CD4-positive, alpha-beta memory T cell (primary cell): Measurements from ENCODE around the gene GPC4. TPM values are rescaled to one million over a fixed set of nuclear protein-coding genes. Genes with fewer than 3 reads are reported as not detected.

Source experiments
- CTCF ChIA-PET: fragments of 350-600 bp; sonication (Branson Sonifier 250); formaldehyde crosslinking; loops from one replicate; lab custom pipeline; 2021; ENCODE audit warnings: inconsistent platforms; ENCODE audit not compliant: partially characterized antibody; lab: Charles Lee
- POLR2A ChIA-PET: fragments of 350-600 bp; sonication (Branson Sonifier 250); formaldehyde crosslinking; loops from one replicate; lab custom pipeline; 2021; ENCODE audit not compliant: partially characterized antibody; lab: Charles Lee
- DNase-seq, 5 donors: peaks; one replicate each; pipeline versions ENCODE4 v3.0.0 to v3.0.0-alpha.2; 2020 to 2022; ENCODE audit warnings: mixed read lengths in 1 of 5
- H3K27ac ChIP-seq: one replicate; pipeline ENCODE4 v1.7.0; 2013; ENCODE audit warnings: low read depth, low read length
- H3K27me3 ChIP-seq: 2 replicates; pipeline ENCODE4 v1.7.0; 2013; ENCODE audit warnings: mild to moderate bottlenecking, low read length, moderate library complexity; ENCODE audit not compliant: insufficient read depth
- H3K36me3 ChIP-seq: 2 replicates; pipeline ENCODE4 v1.7.0; 2013; ENCODE audit warnings: mild to moderate bottlenecking, low read length, moderate library complexity; ENCODE audit not compliant: insufficient read depth
- H3K4me1 ChIP-seq: 2 replicates; pipeline ENCODE4 v1.7.0; 2013; ENCODE audit warnings: mild to moderate bottlenecking, low read length, moderate library complexity; ENCODE audit not compliant: insufficient read depth
- H3K4me3 ChIP-seq, 2 donors: one replicate each; pipeline ENCODE4 v1.7.0; 2013; ENCODE audit warnings: low read length in 2 of 2, mild to moderate bottlenecking in 1 of 2
- H3K9me3 ChIP-seq, 2 donors: one replicate each; pipeline ENCODE4 v1.7.0; 2013; ENCODE audit warnings: low read length in 2 of 2, control low read depth in 1 of 2; ENCODE audit not compliant: control insufficient read depth in 1 of 2
- H3K27ac Mint-ChIP-seq, 7 donors: one replicate each; pipeline ENCODE4 v1.8.0; 2020 to 2021; ENCODE audit warnings: mixed read lengths in 7 of 7, mild to moderate bottlenecking in 6 of 7, inconsistent platforms in 3 of 7, moderate library complexity in 3 of 7
- H3K27me3 Mint-ChIP-seq, 2 donors: one replicate each; pipeline ENCODE4 v1.8.0; 2020 to 2021; ENCODE audit warnings: mixed read lengths in 2 of 2
- H3K36me3 Mint-ChIP-seq, 2 donors: one replicate each; pipeline ENCODE4 v1.8.0; 2020 to 2021; ENCODE audit warnings: mixed read lengths in 2 of 2, inconsistent platforms in 1 of 2, mild to moderate bottlenecking in 1 of 2
- H3K4me1 Mint-ChIP-seq, 4 donors: one replicate each; pipeline ENCODE4 v1.8.0; 2020 to 2021; ENCODE audit warnings: mixed read lengths in 4 of 4, mild to moderate bottlenecking in 1 of 4
- H3K4me3 Mint-ChIP-seq, 8 donors: one replicate each; pipeline ENCODE4 v1.8.0; 2020 to 2021; ENCODE audit warnings: mixed read lengths in 8 of 8, mild to moderate bottlenecking in 7 of 8, moderate library complexity in 6 of 8, inconsistent platforms in 3 of 8
- H3K9me3 Mint-ChIP-seq, 8 donors: one replicate each; pipeline ENCODE4 v1.8.0; 2020 to 2021; ENCODE audit warnings: mixed read lengths in 8 of 8, mild to moderate bottlenecking in 5 of 8, inconsistent platforms in 3 of 8, moderate library complexity in 1 of 8
- intact Hi-C: fragments of 100-400 bp; cut with micrococcal nuclease; formaldehyde crosslinking; loops from one replicate; pipeline ENCODE4 v1.15.1; 2023
- polyA plus RNA-seq, 2 donors: library from polyadenylated mRNA; unstranded; fragments of 300-500 nt; fragmentation: Illumina TruSeq; gene quantifications; one replicate each; pipeline ENCODE4 v1.2.3, GENCODE V29; 2021
- total RNA-seq, 2 experiments: library from RNA; stranded (reverse); gene quantifications; one replicate each; pipeline ENCODE4 v1.2.3, GENCODE V29; 2021

The GPC4 gene
- total RNA-seq: not detected
- not detected for polyA plus RNA-seq

DNA sequence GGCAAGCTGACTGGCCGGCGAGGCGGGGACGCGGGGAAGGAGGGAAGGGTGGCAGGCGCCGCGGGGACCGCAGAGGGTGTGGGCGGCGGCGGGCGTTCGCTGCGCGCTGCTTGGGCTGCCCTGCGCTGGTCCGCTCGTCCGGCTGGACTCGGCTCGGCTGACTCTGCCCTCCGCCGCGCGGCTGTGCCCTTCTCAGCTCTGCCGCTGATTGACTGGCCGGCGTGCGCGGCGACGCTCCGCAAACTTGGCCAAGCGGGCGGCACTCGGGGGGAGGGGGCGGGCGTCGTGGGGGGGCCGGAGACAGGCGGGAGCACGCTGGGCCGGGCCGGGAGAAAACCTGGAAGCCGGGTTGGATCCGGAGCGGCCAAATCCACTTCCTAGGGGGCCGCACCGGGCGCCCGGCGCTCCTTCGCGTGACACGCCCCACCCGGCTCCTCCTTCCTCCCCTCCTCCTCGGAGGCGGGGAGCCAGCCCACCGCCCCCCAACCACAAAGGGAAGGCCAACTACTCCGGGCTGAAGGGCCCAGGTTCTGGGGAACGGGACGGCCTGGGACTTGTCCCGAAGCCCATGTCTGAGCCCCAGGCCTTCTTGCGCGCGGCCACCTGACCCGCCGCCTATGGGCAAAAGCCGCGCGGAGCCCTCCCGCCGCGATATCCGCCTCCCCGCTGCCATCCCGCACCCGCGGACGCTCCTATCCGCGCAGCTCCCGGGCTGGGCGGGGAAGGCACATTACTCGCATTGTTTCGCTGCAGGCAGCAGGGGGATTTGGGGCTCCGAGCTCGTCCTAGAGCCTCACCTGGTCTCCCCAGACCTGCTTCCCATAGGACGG, at the start of gene GPC4:
Gene GPC4 (minus strand): TSS at position 214 of the 830 bp plus-strand sequence. CDS start 524 bp downstream, outside the sequence.
- Histone ChIP-seq H3K36me3 (no peaks in the 10 kb centered on the region), H3K4me1 (no peaks in the 10 kb centered on the region), H3K27ac (no peak within 1 kb of the TSS), H3K9me3 (no peaks in the 10 kb centered on the region), H3K4me3 (no peak within 1 kb of the TSS), H3K27me3 (no peaks in the 10 kb centered on the region)
- DNase-seq: no peak
- H3K9me3 Mint-ChIP-seq: peaks cover 0 to 5% (median 0%) of the 10 kb centered on the region in 8 donors
- H3K4me3 Mint-ChIP-seq: peak within 1 kb of the TSS in 3 of 8 donors; percentile 35 to 71 (median 61)
- peaks cover 18 to 24% of the 10 kb centered on the region in 2 donors for H3K27me3 Mint-ChIP-seq
- ChIA-PET POLR2A (no interaction called here), CTCF (no interaction called here)
- H3K4me1 Mint-ChIP-seq: peaks cover 0 to 1% (median 0%) of the 10 kb centered on the region in 4 donors
- H3K27ac Mint-ChIP-seq: no peak within 1 kb of the TSS
- H3K36me3 Mint-ChIP-seq: no peaks in the 10 kb centered on the region
- intact Hi-C loops: no loop called here

DNA sequence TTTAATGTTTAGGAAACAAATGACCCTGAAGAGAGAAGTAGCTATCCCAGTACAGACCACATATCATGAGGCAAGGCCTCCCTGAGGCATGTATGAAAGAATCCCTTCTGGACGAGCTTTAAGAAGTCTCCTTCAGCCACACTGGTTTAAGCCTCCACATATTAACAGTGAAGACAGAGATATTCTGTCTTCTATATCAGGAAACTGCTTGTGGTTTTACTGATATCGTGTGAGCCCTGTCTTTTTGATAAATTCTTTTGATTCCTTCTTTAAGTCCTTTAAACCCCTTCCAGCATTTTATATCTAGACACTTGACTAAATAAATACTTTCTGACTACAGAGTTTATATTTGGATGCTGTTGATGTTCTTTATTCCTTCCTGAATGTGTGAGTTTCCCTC, 45.9 kb upstream of the GPC4 start:
- H3K36me3 ChIP-seq: no peaks in the 10 kb centered on the region
- CTCF ChIA-PET: no interaction called here
- POLR2A ChIA-PET: no interaction called here

DNA sequence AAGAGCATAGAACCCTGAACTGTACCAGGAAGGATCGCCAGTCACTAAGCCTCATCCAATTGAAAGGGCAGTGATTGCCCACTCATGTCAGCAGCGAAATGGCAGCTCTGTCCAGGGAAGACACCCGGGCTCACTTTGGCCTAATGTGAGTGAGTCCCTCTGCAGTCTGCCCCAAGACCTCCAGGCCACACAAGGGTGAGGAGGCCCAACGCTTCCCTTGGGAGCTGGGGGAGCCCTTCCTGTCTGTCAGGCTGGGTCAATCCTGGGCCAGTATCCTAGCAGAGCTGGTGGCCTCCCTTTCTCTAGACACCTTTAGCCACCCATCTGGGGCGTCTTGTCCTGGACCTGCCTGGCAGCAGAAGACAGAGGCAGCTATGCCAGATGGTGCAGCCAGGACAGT, 39.6 kb upstream of the GPC4 start:
- DNase-seq: no peak
- Mint-ChIP-seq H3K36me3 (no peaks in the 10 kb centered on the region), H3K9me3 (no peaks in the 10 kb centered on the region), H3K4me1 (no peaks in the 10 kb centered on the region), H3K4me3 (no peak overlapping the region), H3K27me3 (peaks cover 0 to 2% of the 10 kb centered on the region in 2 donors), H3K27ac (no peak overlapping the region)
- Histone ChIP-seq H3K4me3 (no peak overlapping the region), H3K4me1 (no peaks in the 10 kb centered on the region), H3K27ac (no peak overlapping the region), H3K9me3 (no peaks in the 10 kb centered on the region), H3K27me3 (no peaks in the 10 kb centered on the region), H3K36me3 (no peaks in the 10 kb centered on the region)
- intact Hi-C loops: no loop called here
- POLR2A ChIA-PET: no interaction called here
- CTCF ChIA-PET: no interaction called here

More for the DNA sequence above, 45.9 kb upstream of the GPC4 start:
- Histone ChIP-seq H3K4me3 (no peak overlapping the region), H3K27ac (no peak overlapping the region), H3K4me1 (no peaks in the 10 kb centered on the region), H3K27me3 (no peaks in the 10 kb centered on the region), H3K9me3 (no peaks in the 10 kb centered on the region)
- no peaks in the 10 kb centered on the region for H3K4me1 Mint-ChIP-seq
- intact Hi-C loops: no loop called here
- no peak for DNase-seq
- H3K4me3 Mint-ChIP-seq: no peak overlapping the region
- peaks cover 0 to 2% of the 10 kb centered on the region in 2 donors for H3K27me3 Mint-ChIP-seq
- no peak overlapping the region for H3K27ac Mint-ChIP-seq
- H3K36me3 Mint-ChIP-seq: no peaks in the 10 kb centered on the region
- H3K9me3 Mint-ChIP-seq: no peaks in the 10 kb centered on the region

DNA sequence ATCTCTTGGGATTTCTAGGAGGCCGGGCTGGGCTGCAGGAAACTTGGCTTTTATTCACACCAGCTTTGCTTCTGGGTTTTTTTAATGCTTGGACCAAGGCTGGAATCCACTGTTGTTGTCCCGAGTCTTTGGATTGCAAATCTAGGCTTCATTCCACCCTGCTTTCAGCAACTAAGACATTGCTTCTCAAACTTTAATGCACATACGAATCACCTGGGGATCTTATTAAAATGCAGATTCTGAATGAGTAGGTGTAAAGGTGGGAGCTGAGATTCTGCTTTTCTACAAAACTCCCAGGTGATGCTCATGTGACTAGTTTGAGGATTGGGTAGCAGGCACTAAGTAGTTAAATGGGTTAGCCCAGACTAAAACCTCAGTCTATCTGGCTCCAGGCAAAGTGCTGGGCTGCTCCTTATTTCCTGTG, 39.2 kb upstream of the GPC4 start:
- peaks cover 0 to 2% of the 10 kb centered on the region in 2 donors for H3K27me3 Mint-ChIP-seq
- intact Hi-C loops: no loop called here
- no peak for DNase-seq
- CTCF ChIA-PET: no interaction called here
- H3K4me1 Mint-ChIP-seq: no peaks in the 10 kb centered on the region
- Histone ChIP-seq H3K9me3 (no peaks in the 10 kb centered on the region), H3K36me3 (no peaks in the 10 kb centered on the region), H3K27ac (no peak overlapping the region), H3K4me1 (no peaks in the 10 kb centered on the region), H3K4me3 (no peak overlapping the region), H3K27me3 (no peaks in the 10 kb centered on the region)
- POLR2A ChIA-PET: no interaction called here
- no peak overlapping the region for H3K4me3 Mint-ChIP-seq
- H3K27ac Mint-ChIP-seq: no peak overlapping the region
- no peaks in the 10 kb centered on the region for H3K36me3 Mint-ChIP-seq
- no peaks in the 10 kb centered on the region for H3K9me3 Mint-ChIP-seq

DNA sequence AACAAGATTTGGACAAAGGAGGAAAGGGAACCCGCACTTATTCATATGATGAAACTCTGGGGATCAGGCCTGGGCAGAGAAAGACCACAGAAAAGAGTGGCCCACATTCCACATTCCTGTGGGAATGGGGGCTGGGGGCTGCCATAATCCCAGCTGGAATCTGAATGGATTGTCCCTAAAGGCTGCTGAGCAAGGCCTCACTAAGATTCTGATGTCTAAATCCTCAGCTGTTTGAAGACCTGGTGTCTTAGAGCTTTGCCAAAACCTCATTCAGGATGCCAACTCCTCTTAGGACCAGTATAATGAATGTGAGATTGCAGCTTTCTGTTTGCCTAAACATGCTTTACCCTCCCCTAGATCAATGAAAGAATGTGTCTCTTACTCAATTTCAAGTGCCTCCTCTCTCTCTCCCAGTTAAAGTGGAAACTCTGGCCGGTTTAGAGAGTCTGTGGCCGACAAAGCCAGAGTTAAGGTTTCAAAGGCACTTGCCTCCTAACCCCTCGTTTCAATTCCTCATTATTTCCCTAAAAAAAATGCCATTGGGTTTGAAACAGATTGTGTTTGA, 33.3 kb upstream of the GPC4 start:
- CTCF ChIA-PET: no interaction called here
- POLR2A ChIA-PET: no interaction called here
- Histone ChIP-seq H3K27me3 (no peaks in the 10 kb centered on the region), H3K9me3 (no peaks in the 10 kb centered on the region), H3K4me1 (no peaks in the 10 kb centered on the region), H3K36me3 (no peaks in the 10 kb centered on the region), H3K27ac (no peak overlapping the region), H3K4me3 (no peak overlapping the region)
- DNase-seq: no peak
- no peaks in the 10 kb centered on the region for H3K36me3 Mint-ChIP-seq
- no peak overlapping the region for H3K27ac Mint-ChIP-seq
- peaks cover 0 to 7% (median 5%) of the 10 kb centered on the region in 4 donors for H3K4me1 Mint-ChIP-seq
- intact Hi-C loops: no loop called here
- H3K27me3 Mint-ChIP-seq: no peaks in the 10 kb centered on the region
- H3K9me3 Mint-ChIP-seq: no peaks in the 10 kb centered on the region
- H3K4me3 Mint-ChIP-seq: no peak overlapping the region

DNA sequence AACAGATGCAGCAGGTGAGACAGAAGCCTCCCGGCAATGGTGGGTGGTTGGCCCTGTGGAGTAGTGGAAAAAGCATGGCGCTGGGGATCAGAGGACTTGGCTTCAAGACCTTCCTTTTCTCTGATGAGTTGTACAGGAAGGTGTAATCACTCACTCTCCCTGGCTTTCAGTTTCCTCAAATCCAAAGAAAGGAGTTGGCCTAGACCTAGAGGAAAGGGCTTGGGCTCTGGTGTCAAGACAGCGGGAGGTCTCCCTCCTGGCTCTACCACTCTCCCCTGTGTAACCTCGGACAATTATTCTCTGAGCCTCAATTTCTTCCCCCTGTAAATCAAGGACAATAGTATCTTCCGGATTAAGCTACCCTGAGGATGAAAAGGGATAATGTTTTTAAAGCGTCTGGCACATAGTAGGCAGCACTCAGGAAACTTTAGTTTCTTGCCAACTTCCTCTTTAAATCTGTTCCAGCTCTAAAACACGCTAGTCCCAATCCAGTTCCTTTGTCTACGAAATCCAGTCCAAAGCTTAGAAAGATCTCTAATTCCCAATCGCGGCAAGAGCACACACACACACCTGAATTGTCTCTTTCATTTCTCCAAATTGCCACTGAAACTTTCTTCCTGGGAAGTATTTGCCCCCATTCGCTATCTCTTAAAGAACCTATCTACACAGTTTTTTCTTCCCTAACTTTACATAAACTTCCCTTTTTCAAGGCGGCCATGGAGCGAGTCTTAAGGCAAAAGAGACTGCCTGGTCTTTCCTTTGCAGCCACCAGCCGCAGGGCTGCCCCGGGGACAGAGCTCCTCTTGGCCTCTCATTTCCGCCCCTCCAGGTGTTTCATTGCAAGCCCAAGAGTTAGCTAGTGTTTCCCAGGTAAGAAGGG, 29.9 kb upstream of the GPC4 start:
- Mint-ChIP-seq H3K36me3 (no peaks in the 10 kb centered on the region), H3K4me1 (peaks cover 0 to 7% (median 5%) of the 10 kb centered on the region in 4 donors), H3K9me3 (no peaks in the 10 kb centered on the region), H3K27me3 (no peaks in the 10 kb centered on the region), H3K27ac (no peak overlapping the region), H3K4me3 (peak overlapping the region in 6 of 8 donors; percentile 0 to 65 (median 41))
- no peak overlapping the region for H3K4me3 ChIP-seq
- H3K4me1 ChIP-seq: no peaks in the 10 kb centered on the region
- DNase-seq: no peak
- no peaks in the 10 kb centered on the region for H3K9me3 ChIP-seq
- POLR2A ChIA-PET: no interaction called here
- H3K27me3 ChIP-seq: no peaks in the 10 kb centered on the region
- intact Hi-C loops: no loop called here
- H3K36me3 ChIP-seq: no peaks in the 10 kb centered on the region
- CTCF ChIA-PET: no interaction called here
- H3K27ac ChIP-seq: no peak overlapping the region

DNA sequence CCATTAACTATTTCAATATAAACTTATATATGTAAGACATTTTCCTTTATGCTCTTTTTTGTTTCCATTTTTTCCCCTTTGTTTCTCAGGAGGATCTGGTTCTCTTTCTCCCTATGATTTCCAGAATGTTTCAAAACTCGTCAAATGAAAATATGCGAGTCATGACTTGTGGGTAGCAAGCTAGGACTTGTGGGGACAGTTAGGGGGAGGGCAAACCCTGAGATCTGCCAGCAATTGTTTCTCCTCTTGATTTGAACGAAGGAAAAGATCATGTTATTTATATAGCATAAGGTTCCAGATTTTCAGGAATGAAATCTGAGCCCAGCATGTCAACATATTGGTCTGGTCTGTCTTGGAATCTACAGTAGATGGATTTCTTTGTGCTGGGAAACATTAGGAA, 28.9 kb upstream of the GPC4 start:
- CTCF ChIA-PET: no interaction called here
- peaks cover 0 to 7% (median 5%) of the 10 kb centered on the region in 4 donors for H3K4me1 Mint-ChIP-seq

More for the DNA sequence above, 28.9 kb upstream of the GPC4 start:
- H3K36me3 ChIP-seq: no peaks in the 10 kb centered on the region
- Mint-ChIP-seq H3K36me3 (no peaks in the 10 kb centered on the region), H3K27me3 (no peaks in the 10 kb centered on the region), H3K4me3 (no peak overlapping the region), H3K9me3 (no peaks in the 10 kb centered on the region), H3K27ac (no peak overlapping the region)
- POLR2A ChIA-PET: no interaction called here
- H3K9me3 ChIP-seq: no peaks in the 10 kb centered on the region
- intact Hi-C loops: no loop called here
- no peaks in the 10 kb centered on the region for H3K4me1 ChIP-seq
- no peak for DNase-seq
- H3K27ac ChIP-seq: no peak overlapping the region
- no peaks in the 10 kb centered on the region for H3K27me3 ChIP-seq
- no peak overlapping the region for H3K4me3 ChIP-seq
